K562 (cell line): ENCODE results near the gene ARHGAP26. TPM values are rescaled to one million over a fixed set of nuclear protein-coding genes. Genes with fewer than 3 reads are reported as not detected.

ENCODE experiments used
- CBFA2T3 ChIP-seq: fragments of 450-650 bp; IDR thresholded peaks from 2 replicates; pipeline ENCODE4 v1.6.1; 2017
- DIDO1 ChIP-seq: fragments of 450-650 bp; IDR thresholded peaks from 2 replicates; pipeline ENCODE4 v1.6.1; 2016; ENCODE audit warnings: low read depth, missing biosample characterization, missing genetic modification characterization
- DMBX1 ChIP-seq: fragments of 250-450 bp; sonication (Bioruptor Pico); IDR thresholded peaks from 2 replicates; pipeline ENCODE4 v1.8.0; 2022; ENCODE audit warnings: inconsistent platforms, mild to moderate bottlenecking, moderate library complexity, borderline replicate concordance
- FOXJ3 ChIP-seq: sonication (generic); formaldehyde crosslinking; IDR thresholded peaks from 2 replicates; pipeline ENCODE4 v1.4.0; 2020; ENCODE audit warnings: mild to moderate bottlenecking, missing genetic modification reagents
- FUS ChIP-seq: fragments of 200-400 bp; formaldehyde crosslinking; optimal IDR thresholded peaks from 2 replicates; pipeline ENCODE3; 2017; ENCODE audit warnings: low read depth, low read length
- KAT2B ChIP-seq: IDR thresholded peaks from one replicate; pipeline ENCODE4 v1.6.1; 2012; ENCODE audit warnings: low read depth, mild to moderate bottlenecking, control low read depth, inconsistent platforms, low read length, moderate library complexity
- LEF1 ChIP-seq: fragments of 450-650 bp; IDR thresholded peaks from 2 replicates; pipeline ENCODE4 v1.6.1; 2016; ENCODE audit warnings: mild to moderate bottlenecking
- MCM3 ChIP-seq: fragments of 450-650 bp; IDR thresholded peaks from 2 replicates; pipeline ENCODE4 v1.6.1; 2016
- MED1 ChIP-seq: sonication (generic); formaldehyde crosslinking; IDR thresholded peaks from 2 replicates; pipeline ENCODE4 v1.8.1; 2023; ENCODE audit warnings: missing genetic modification reagents, borderline replicate concordance
- MTA2 ChIP-seq: fragments of 450-650 bp; IDR thresholded peaks from 2 replicates; pipeline ENCODE4 v1.6.1; 2016; ENCODE audit warnings: low read depth
- RBFOX2 ChIP-seq: fragments of 200-400 bp; formaldehyde crosslinking; IDR thresholded peaks from 2 replicates; pipeline ENCODE4 v1.6.1; 2017; ENCODE audit warnings: low read depth, mild to moderate bottlenecking, low read length, moderate library complexity
- RFX7 ChIP-seq: fragments of 250-450 bp; sonication (Bioruptor Pico); IDR thresholded peaks from 2 replicates; pipeline ENCODE4 v1.5.1; 2021; ENCODE audit warnings: mild to moderate bottlenecking
- TFAM ChIP-seq: fragments of 250-450 bp; sonication (Bioruptor Pico); conservative IDR thresholded peaks from 2 replicates; pipeline ENCODE4 v1.5.0; 2021; ENCODE audit warnings: mild to moderate bottlenecking, moderate library complexity
- WHSC1 ChIP-seq: IDR thresholded peaks from one replicate; pipeline ENCODE4 v1.6.1; 2012; ENCODE audit warnings: low read length, control low read depth, inconsistent platforms
- ZNF384 ChIP-seq: IDR thresholded peaks from 2 replicates; pipeline ENCODE4 v1.6.1; 2012; ENCODE audit warnings: low read depth, low read length, improper control_type of control experiment
- polyA plus RNA-seq, 8 experiments: library from polyadenylated mRNA; depleted of rRNA in 4 of 8; stranded (reverse) in 5 of 8; unstranded in 3 of 8; fragments of >200 nt; fragmentation: Nextera tagmentation in 2 of 8; fragmentation: Illumina TruSeq in 1 of 8; extraction: Ambion mirVana in 2 of 8; extraction: Trizol in 1 of 8; gene quantifications; 2 replicates each; pipeline versions ENCODE4 v1.2.1 to v1.2.3, GENCODE V29; 2011 to 2014; ENCODE audit warnings: inconsistent platforms in 1 of 8, missing spikeins in 1 of 8
- total RNA-seq, 7 experiments: library from RNA; depleted of rRNA in 6 of 7; stranded (reverse); fragments of >200 nt in 6 of 7; fragmentation: Illumina TruSeq in 2 of 7; extraction: Trizol in 2 of 7; gene quantifications; 2 replicates each; pipeline versions ENCODE4 v1.2.1 to v1.2.3, GENCODE V29; 2011 to 2021; ENCODE audit warnings: low replicate concordance in 1 of 7
- TF ChIP-seq, protein P1 (sequence below): conservative IDR thresholded peaks from 2 replicates; pipeline ENCODE4 v1.6.1; 2011; ENCODE audit warnings: low read depth, mild to moderate bottlenecking, low read length; ENCODE audit not compliant: control insufficient read depth
- TF ChIP-seq, protein P2 (sequence below): sonication (generic); formaldehyde crosslinking; IDR thresholded peaks from 2 replicates; pipeline ENCODE4 v1.9.0; 2022; ENCODE audit warnings: mild to moderate bottlenecking, missing genetic modification reagents
- TF ChIP-seq, protein P3 (sequence below): fragments of 450-650 bp; IDR thresholded peaks from 2 replicates; pipeline ENCODE4 v1.7.1; 2018; ENCODE audit warnings: mild to moderate bottlenecking, low read depth; ENCODE audit not compliant: partially characterized antibody
- TF ChIP-seq, protein P4 (sequence below): sonication (generic); formaldehyde crosslinking; IDR thresholded peaks from 2 replicates; pipeline ENCODE4 v1.9.0; 2022; ENCODE audit warnings: mild to moderate bottlenecking, missing genetic modification reagents
- TF ChIP-seq, protein P5 (sequence below): fragments of 250-450 bp; sonication (Bioruptor Pico); IDR thresholded peaks from 2 replicates; pipeline ENCODE4 v1.8.0; 2021; ENCODE audit warnings: borderline replicate concordance, mild to moderate bottlenecking, moderate library complexity; ENCODE audit not compliant: poor library complexity, severe bottlenecking
- TF ChIP-seq, protein P6 (sequence below): fragments of 250-450 bp; sonication (Bioruptor Pico); IDR thresholded peaks from 2 replicates; pipeline ENCODE4 v1.5.0; 2021

The ARHGAP26 gene
- total and polyA plus RNA-seq, 9 of the 15 experiments (the other 6 are each of a cell fraction or from before 2014, with no cell fraction given), result 0.13 to 1.1 (median 0.55) TPM

DNA sequence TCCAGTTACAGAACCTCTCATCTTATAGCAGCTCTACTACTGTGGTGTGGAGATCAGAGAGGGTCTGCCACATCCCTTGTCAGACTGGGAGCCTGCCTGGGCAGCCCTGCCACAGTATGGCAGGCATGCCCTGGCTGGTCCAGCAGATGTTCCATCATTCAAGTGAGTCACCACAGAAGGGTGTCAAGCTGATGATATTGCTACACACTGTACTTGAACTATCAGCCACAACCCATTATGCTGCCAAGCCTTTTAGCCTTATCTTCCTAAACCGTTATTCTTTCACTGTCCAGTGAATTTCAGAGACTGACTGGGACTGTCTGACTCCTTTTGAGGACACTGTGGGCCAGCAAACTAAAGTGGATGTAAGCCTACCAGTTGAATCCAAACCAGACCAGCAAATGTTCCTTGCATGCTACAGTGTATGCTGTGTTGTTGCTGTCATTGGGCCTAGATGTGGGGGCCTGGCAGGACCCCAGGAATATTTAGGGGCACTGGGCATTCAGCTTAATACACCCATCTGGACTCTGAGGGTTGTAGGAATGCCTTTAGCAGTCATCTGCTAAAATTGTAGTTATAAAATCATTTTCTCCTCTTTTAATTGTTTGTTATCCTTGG, 430.7 kb downstream of the ARHGAP26 start (continued):
- TF ChIP-seq LEF1 (0 out of 2 replicates have a peak, but pooled peaks have one; percentile 20), RBFOX2 (no peak), DMBX1 (peak; percentile 45; the same call in 1 of the 2 replicates), KAT2B (no peak), DIDO1 (no peak), TFAM (no peak), FOXJ3 (CRISPR knock-in tag) (no peak), MED1 (CRISPR knock-in tag) (no peak), RFX7 (CRISPR knock-in tag) (no peak), FUS (no peak), MCM3 (no peak), WHSC1 (no peak), CBFA2T3 (peak; percentile 93), ZNF384 (no peak), MTA2 (peak; percentile 46; the same call in 1 of the 2 replicates)
- TF ChIP-seq, protein P1, sequence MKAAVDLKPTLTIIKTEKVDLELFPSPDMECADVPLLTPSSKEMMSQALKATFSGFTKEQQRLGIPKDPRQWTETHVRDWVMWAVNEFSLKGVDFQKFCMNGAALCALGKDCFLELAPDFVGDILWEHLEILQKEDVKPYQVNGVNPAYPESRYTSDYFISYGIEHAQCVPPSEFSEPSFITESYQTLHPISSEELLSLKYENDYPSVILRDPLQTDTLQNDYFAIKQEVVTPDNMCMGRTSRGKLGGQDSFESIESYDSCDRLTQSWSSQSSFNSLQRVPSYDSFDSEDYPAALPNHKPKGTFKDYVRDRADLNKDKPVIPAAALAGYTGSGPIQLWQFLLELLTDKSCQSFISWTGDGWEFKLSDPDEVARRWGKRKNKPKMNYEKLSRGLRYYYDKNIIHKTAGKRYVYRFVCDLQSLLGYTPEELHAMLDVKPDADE, result no peak
- TF ChIP-seq, protein P2, sequence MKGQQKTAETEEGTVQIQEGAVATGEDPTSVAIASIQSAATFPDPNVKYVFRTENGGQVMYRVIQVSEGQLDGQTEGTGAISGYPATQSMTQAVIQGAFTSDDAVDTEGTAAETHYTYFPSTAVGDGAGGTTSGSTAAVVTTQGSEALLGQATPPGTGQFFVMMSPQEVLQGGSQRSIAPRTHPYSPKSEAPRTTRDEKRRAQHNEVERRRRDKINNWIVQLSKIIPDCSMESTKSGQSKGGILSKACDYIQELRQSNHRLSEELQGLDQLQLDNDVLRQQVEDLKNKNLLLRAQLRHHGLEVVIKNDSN (CRISPR knock-in tag), result no peak
- TF ChIP-seq, protein P3, sequence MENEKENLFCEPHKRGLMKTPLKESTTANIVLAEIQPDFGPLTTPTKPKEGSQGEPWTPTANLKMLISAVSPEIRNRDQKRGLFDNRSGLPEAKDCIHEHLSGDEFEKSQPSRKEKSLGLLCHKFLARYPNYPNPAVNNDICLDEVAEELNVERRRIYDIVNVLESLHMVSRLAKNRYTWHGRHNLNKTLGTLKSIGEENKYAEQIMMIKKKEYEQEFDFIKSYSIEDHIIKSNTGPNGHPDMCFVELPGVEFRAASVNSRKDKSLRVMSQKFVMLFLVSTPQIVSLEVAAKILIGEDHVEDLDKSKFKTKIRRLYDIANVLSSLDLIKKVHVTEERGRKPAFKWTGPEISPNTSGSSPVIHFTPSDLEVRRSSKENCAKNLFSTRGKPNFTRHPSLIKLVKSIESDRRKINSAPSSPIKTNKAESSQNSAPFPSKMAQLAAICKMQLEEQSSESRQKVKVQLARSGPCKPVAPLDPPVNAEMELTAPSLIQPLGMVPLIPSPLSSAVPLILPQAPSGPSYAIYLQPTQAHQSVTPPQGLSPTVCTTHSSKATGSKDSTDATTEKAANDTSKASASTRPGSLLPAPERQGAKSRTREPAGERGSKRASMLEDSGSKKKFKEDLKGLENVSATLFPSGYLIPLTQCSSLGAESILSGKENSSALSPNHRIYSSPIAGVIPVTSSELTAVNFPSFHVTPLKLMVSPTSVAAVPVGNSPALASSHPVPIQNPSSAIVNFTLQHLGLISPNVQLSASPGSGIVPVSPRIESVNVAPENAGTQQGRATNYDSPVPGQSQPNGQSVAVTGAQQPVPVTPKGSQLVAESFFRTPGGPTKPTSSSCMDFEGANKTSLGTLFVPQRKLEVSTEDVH, result no peak
- TF ChIP-seq, protein P4, sequence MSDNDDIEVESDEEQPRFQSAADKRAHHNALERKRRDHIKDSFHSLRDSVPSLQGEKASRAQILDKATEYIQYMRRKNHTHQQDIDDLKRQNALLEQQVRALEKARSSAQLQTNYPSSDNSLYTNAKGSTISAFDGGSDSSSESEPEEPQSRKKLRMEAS (CRISPR knock-in tag), result peak; percentile 34; the same call in 1 of the 2 replicates
- TF ChIP-seq, protein P5, sequence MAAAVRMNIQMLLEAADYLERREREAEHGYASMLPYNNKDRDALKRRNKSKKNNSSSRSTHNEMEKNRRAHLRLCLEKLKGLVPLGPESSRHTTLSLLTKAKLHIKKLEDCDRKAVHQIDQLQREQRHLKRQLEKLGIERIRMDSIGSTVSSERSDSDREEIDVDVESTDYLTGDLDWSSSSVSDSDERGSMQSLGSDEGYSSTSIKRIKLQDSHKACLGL (CRISPR knock-in tag), result no peak
- TF ChIP-seq, protein P6, sequence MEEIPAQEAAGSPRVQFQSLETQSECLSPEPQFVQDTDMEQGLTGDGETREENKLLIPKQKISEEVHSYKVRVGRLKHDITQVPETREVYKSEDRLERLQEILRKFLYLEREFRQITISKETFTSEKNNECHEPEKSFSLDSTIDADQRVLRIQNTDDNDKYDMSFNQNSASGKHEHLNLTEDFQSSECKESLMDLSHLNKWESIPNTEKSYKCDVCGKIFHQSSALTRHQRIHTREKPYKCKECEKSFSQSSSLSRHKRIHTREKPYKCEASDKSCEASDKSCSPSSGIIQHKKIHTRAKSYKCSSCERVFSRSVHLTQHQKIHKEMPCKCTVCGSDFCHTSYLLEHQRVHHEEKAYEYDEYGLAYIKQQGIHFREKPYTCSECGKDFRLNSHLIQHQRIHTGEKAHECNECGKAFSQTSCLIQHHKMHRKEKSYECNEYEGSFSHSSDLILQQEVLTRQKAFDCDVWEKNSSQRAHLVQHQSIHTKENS (CRISPR knock-in tag), result no peak
